Left forelimb (tissue), 1 donor: ENCODE results near the gene TPGS1.
A peak's percentile ranks its signal among the peaks of the same experiment; 100 is the strongest.
"Not testable (repeated sequence)": the region's sequence is repeated elsewhere in the genome, so short reads cannot be mapped to it uniquely, and the experiment has no call there.

Source experiments
- DNase-seq: peaks from one replicate; pipeline ENCODE4 v3.0.0-alpha.2; 2018; ENCODE audit warnings: low spot score

TPGS1 gene

DNA sequence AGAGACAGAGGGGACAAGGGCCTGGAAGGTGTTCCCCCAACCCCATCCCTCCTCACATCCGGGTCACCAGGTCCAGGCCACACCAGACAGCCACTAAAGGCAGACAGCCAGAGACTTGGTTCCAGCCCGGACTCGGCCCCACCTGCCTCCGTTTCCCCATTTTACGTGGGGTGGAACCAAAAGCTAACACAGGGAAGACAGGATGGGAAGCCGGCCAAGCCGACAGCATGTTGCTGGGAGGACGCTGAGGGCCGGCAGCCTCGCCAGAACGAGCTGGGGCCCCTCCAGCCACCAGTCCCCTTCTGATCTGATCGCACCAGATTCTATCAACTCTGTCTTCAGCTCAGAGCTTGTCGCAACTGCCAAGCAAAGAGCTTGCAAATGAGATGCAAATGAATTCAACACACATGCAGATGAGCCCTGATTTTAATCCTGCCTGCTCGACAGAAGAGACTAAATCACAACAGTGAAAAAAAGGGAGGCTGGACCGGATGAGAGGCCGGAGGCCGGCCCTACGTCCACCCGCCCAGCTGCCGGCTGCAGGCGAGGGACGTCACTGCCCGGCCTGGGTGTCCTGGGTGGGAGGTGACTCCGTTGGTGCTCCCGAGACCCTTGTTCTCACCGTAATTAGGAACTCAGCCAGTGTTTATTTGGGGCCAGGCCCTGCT lies 28.9 kb upstream of the TPGS1 start:
- no peak for DNase-seq

GRCh38 chr19:478976-479375 lies 28.3 kb upstream of the TPGS1 start:
- DNase-seq: no peak

DNA sequence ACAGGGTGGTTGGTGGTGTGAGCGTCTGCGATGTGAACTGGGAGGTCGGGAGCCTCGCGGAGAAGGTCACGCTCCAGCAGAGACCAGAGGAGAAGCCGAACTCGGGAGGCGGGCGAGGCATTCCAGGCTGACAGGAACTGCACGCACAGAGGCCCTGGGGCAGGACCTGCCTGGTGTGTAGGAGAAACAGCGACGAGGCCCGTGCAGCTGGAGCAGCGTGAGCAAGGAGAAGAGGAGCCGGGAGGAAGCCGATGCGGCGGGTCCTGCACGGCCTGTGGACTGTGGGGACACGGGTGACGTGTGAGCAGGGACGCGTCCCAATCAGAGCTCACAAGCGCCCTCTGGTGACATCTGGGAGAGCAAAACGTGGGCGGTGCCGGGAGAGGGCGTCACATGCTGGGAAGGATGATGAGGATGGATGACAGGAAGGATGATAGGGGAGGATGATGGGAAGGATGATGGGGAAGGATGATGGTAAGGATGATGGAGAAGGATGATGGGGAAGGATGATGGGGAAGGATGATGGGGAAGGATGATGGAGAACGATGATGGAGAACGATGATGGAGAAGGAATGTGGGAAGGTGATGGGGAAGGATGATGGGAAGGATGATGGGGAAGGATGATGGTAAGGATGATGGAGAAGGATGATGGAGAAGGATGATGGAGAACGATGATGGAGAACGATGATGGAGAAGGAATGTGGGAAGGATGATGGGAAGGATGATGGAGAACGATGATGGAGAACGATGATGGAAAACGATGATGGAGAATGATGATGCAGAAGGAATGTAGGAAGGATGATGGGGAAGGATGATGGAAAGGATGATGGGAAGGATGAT lies 27.1 kb upstream of the TPGS1 start:
- peak; percentile 83 for DNase-seq

DNA sequence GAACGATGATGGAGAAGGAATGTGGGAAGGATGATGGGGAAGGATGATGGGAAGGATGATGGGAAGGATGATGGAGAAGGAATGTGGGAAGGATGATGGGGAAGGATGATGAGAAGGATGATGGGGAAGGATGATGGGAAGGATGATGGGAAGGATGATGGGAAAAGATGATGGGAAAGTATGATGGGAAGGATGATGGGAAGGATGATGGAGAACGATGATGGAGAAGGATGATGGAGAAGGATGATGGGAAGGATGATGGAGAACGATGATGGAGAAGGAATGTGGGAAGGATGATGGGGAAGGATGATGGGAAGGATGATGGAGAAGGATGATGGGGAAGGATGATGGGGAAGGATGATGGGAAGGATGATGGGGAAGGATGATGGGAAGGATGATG lies 26.2 kb upstream of the TPGS1 start:
- DNase-seq: not testable (repeated sequence)

- no peak for DNase-seq
Observed at GRCh38 chr19:482186-483041, 24.9 kb upstream of the TPGS1 start.

- no peak for DNase-seq
Observed at GRCh38 chr19:483332-484072, 23.8 kb upstream of the TPGS1 start.

GRCh38 chr19:484494-484893 lies 22.8 kb upstream of the TPGS1 start:
- no peak for DNase-seq

GRCh38 chr19:485077-485476 lies 22.2 kb upstream of the TPGS1 start:
- DNase-seq: no peak

DNA sequence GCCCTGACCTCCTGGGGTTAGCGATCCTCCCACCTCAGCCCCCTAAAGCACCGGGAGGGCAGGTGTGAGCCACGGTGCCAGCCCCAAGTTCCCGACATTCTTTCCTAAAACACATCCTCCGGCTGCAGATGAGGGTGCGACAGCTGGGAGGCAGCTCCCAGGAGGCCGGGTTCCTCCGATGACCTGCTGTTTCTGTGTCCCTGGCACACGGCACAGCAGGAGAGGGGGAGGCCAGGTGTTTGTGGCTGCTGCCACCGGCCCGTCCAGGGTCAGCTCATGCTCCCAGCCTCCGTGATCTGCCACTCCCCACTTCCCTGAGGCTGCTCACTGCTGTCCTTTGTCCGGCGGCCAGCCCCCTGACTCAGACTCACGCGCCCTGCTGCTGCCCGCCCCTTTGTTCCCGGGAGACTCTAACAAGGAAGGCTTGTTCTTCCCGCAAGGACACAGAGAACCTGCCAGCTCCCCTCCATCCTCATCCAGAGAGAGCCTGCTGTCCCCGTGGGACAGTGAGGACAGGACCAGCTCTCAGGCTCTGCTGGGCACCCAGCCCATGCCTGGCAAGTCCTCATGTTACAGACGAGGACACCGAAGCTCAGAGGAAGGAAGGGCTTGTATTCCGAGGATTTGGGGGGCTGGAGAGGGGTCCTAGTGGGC lies 21.6 kb upstream of the TPGS1 start:
- no peak for DNase-seq

GRCh38 chr19:488505-489417 lies 18.5 kb upstream of the TPGS1 start:
- peak; percentile 97 for DNase-seq

DNA sequence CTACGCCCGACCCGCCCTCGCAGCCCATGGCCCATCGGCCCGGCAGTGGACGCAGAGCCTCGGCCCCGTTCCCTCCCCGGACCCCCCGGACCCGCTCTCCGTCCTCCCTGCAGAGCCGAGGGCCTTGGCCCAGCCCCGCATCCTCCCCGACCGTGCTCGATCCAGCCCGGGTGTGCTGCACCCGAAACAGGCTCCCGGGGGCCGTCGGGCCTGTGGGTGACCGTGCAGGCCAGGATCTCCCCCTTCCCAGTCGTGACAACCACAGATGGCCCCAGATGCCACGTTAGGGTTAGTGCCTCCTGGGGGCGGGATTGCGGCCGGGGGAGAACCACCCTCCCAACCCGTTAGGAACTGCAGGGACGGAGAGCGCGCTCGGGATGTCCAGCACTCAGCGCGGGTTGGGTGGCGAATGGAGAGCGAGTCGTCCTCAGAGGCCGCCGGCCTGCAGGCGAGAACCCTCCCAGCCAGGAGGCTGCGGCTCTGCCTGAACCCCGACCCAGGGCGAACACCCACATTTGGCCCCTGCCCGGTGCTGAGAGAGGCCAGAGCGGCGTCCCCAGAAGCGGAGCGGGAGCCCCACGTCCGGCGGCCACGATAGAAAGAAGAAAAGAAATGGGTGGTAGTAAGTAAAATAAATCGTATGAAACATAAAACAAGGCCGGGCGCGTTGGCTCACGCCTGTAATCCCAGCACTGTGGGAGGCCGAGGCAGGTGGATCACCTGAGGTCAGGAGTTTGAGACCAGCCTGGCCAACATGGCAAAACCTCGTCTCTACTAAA lies 17.7 kb upstream of the TPGS1 start:
- peak; percentile 68 for DNase-seq

DNA sequence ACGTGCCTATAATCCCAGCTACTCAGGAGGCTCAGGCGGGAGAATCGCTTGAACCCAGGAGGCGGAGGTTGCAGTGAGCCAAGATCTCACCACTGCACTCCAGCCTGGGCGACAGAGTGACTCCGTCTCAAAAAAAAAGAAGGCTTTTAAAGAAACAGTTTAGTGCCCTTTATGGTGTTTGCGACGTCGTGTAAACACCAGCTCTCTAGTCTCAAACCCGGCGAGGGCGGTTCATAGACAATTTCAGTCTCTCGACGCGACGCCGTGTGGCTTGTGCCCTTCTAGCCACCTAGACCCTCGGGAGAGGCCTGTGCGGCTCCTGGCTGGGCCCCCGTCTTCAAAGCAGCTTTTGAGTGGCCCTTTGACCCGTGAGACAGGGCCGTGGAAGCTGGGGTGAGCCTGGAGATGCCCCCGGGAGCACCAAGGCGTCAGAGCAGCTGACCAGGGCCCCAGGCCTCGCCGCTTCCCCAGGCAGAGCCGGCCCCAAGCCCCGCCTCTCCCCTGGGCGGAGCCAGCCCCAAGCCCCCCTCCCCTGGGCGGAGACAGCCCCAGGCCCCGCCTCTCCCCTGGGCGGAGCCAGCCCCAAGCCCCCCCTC lies 16.1 kb upstream of the TPGS1 start:
- DNase-seq: no peak

DNA sequence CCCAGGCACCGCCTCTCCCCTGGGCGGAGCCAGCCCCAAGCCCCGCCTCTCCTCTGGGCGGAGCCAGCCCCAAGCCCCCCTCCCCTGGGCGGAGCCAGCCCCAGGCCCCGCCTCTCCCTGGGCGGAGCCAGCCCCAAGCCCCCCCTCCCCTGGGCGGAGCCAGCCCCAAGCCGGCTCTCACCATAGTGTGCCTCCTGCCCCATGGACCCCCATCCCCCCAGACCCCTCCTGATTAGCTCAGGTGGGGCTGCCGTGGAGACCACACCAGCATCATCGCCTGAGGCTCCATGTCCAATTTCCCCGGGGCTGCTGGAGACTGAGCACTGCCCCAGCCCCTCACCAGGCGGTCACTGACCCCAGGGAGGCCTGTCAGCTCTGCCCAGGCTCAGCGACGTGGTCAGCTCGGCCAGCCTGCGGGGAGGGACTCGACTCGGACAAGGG lies 15.2 kb upstream of the TPGS1 start:
- DNase-seq: no peak

- DNase-seq: peak; percentile 49
Observed at GRCh38 chr19:493391-494170, 13.7 kb upstream of the TPGS1 start.

- DNase-seq: no peak
Observed at GRCh38 chr19:494171-495080, 12.9 kb upstream of the TPGS1 start.

DNA sequence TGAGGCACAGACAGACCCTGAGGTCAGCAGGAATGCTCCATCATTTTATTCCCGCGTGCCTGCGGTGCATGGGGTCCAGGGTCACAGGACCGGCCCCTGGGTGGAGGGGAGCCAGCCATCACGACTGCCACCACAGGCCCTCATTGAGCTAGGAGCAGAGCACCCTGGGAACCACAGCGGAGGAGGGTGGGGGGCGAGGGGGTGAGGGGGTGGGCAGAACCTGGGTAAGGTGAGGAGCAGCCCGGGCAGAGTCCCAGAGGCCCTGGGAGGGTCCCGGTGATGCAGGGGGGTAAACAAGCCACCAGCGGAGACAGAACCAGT lies 12.3 kb upstream of the TPGS1 start:
- no peak for DNase-seq

- DNase-seq: no peak
Observed at GRCh38 chr19:495402-496111, 11.7 kb upstream of the TPGS1 start.
